Psoas muscle (tissue), 8 donors: Measurements from ENCODE around the gene FLRT2. TPM values are rescaled to one million over a fixed set of nuclear protein-coding genes. Genes with fewer than 3 reads are reported as not detected.
A peak's percentile ranks its signal among the peaks of the same experiment; 100 is the strongest.

Experiments
- ATAC-seq, 4 donors: fragments of 200-7000 bp; cut with Tn5 transposase; one replicate each; pipeline ENCODE4 v1.9.1; 2020; ENCODE audit warnings: moderate library complexity in 3 of 4, mild to moderate bottlenecking in 2 of 4
- DNase-seq, 2 donors: peaks; one replicate each; pipeline ENCODE4 v3.0.0-alpha.2; 2020
- H3K27ac ChIP-seq: fragments of 200-600 bp; one replicate; pipeline ENCODE4 v1.8.0; 2022
- H3K27me3 ChIP-seq, 3 donors: fragments of 200-600 bp in 1 of 3; one replicate each; pipeline versions ENCODE4 v1.6.1 to v1.8.0; 2013 to 2022; ENCODE audit warnings: low read length in 2 of 3, mild to moderate bottlenecking in 2 of 3, moderate library complexity in 1 of 3; ENCODE audit not compliant: insufficient read depth in 3 of 3
- H3K36me3 ChIP-seq, 2 donors: fragments of 200-600 bp in 1 of 2; one replicate each; pipeline versions ENCODE4 v1.6.1 to v1.8.0; 2013 to 2022; ENCODE audit warnings: low read depth in 1 of 2, mild to moderate bottlenecking in 1 of 2, moderate library complexity in 1 of 2; ENCODE audit not compliant: insufficient read depth in 1 of 2
- H3K4me1 ChIP-seq: fragments of 200-600 bp; one replicate; pipeline ENCODE4 v1.8.0; 2022
- H3K4me3 ChIP-seq: fragments of 200-600 bp; one replicate; pipeline ENCODE4 v1.8.0; 2022; ENCODE audit warnings: mild to moderate bottlenecking
- H3K9me3 ChIP-seq: fragments of 200-600 bp; one replicate; pipeline ENCODE4 v1.8.0; 2022
- WGBS, 3 donors: extraction: QIAGEN DNeasy Blood & Tissue Kit; methylation state at CpG; one replicate each; pipeline versions ENCODE4 v1.1.6 to v1.1.7; 2013; 5-methylcytosine and 5-hydroxymethylcytosine counted together
- intact Hi-C, 2 donors: fragments of 100-400 bp; cut with DNase I; formaldehyde crosslinking; loops; one replicate each; pipeline versions ENCODE4 v1.11.0 to v1.14.2; 2022
- polyA plus RNA-seq, 3 donors: library from polyadenylated mRNA; stranded (reverse); fragments of 200-250 nt; gene quantifications; one replicate each; pipeline ENCODE4 v1.2.3, GENCODE V29; 2013
- total RNA-seq, 4 donors: library from RNA; stranded (reverse); fragmentation: NEBNext Ultra II Directional in 2 of 4; extraction: Animal tissue kit (Norgen Biotek cat#: 25700) in 2 of 4; gene quantifications; one replicate each; pipeline versions ENCODE4 v1.2.1 to v1.2.4, GENCODE V29; 2021 to 2023
- TF ChIP-seq, protein P1 (sequence below): fragments of 200-600 bp; IDR thresholded peaks from one replicate; pipeline ENCODE4 v1.8.0; 2022; ENCODE audit warnings: antibody characterized with exemption
- donor health status: healthy with polysubstance abuse.
- donor health status: DM: no; HTN: no; CAD: no; lungs with moderate emphysema.
- donor health status: Bipolar disorder and iron deficiency.
- donor health status: healthy.
- donor health status: DM: yes; HTN: yes; CAD: no.
- donor health status: DM: no; HTN: no; CAD: no.
- donor health status: DM: no; HTN: no; CAD: no.
- donor health status: DM: yes; HTN: yes; CAD: no.

The FLRT2 gene
- total and polyA plus RNA-seq, 7 donors, result 1.3 to 10.2 (median 2.4) TPM

DNA sequence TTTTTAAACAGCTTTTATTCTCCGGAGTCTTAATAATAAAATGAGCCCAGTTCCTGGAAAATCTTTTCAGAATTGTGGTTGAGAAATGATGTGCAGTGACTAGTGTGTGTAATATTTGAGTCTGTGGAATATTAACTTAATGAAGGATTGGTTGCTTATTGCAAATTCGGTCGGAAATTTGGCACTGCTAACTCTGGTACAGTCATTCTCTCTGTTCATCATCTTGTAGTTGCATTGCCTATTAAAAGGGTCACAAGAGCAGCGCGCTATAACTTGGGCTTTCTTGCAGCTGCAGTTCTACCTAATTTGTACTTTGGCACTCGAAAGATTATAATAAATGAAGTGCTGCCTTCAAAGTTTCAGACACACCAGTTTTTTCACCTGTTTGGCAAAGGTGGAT, 146.0 kb downstream of the FLRT2 start:
- WGBS, 3 donors, result 40 to 59% (median 46%) methylated on average over 6 of the region's 6 CpGs
- H3K4me3 ChIP-seq, result no peak overlapping the region
- no peaks in the 10 kb centered on the region for H3K4me1 ChIP-seq
- TF ChIP-seq, protein P1, sequence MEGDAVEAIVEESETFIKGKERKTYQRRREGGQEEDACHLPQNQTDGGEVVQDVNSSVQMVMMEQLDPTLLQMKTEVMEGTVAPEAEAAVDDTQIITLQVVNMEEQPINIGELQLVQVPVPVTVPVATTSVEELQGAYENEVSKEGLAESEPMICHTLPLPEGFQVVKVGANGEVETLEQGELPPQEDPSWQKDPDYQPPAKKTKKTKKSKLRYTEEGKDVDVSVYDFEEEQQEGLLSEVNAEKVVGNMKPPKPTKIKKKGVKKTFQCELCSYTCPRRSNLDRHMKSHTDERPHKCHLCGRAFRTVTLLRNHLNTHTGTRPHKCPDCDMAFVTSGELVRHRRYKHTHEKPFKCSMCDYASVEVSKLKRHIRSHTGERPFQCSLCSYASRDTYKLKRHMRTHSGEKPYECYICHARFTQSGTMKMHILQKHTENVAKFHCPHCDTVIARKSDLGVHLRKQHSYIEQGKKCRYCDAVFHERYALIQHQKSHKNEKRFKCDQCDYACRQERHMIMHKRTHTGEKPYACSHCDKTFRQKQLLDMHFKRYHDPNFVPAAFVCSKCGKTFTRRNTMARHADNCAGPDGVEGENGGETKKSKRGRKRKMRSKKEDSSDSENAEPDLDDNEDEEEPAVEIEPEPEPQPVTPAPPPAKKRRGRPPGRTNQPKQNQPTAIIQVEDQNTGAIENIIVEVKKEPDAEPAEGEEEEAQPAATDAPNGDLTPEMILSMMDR, result no peak
- DNase-seq, result no peak
- intact Hi-C loops, result loop anchor here in 1 of 2 donors (2.0 kb wide), 1 partner anchor 19 kb away; no protein-coding TSS in a partner anchor
- H3K27me3 ChIP-seq, result no peaks in the 10 kb centered on the region
- no peaks in the 10 kb centered on the region for H3K9me3 ChIP-seq
- ATAC-seq, result no peak
- H3K36me3 ChIP-seq, result no peaks in the 10 kb centered on the region
- H3K27ac ChIP-seq, result no peak overlapping the region

DNA sequence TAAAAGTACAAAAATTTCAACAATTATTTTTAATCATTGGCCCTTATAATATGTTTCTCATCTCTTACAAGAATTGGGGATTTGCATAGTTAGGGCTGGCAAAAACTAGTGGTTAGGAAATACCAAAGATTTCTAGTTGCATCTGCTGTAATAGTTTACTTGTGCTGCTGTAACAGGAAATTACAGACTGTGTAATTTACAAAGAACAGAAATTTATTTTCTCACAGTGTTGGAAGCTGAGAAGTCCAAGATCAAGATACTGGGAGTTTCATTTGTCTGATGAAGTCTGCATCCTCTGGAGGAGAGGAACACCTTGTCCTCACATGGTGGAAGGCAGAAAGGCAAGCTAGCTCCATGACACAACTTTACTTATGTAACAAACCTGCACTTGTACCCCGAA, 157.0 kb downstream of the FLRT2 start:
- WGBS, 3 donors, result 32 to 68% (median 39%) methylated on average over 1 of the region's 1 CpG
- no peaks in the 10 kb centered on the region for H3K27me3 ChIP-seq
- intact Hi-C loops, result no loop called here
- H3K4me3 ChIP-seq, result no peak overlapping the region
- no peaks in the 10 kb centered on the region for H3K36me3 ChIP-seq
- H3K9me3 ChIP-seq, result no peaks in the 10 kb centered on the region
- TF ChIP-seq, protein P1, result no peak
- no peak overlapping the region for H3K27ac ChIP-seq
- DNase-seq (no peak), ATAC-seq (no peak)
- no peaks in the 10 kb centered on the region for H3K4me1 ChIP-seq

DNA sequence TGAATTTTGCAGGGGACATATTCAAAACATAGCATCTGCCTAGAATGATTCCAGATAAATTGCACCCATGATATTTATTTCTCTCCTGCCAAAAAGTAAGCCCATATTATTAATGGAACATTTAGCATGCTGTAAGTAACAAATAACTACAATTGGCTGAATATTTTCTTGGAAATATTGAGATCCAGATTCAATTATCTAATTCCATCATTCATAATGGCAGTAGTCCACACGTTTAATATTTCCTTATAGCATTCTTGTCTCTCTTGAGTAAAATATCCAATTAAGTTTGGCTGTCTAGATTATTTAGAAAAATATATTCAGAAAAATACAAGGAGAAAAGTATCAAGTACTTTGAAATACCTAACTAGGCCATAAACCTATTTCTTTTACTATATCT, 157.5 kb downstream of the FLRT2 start:
- intact Hi-C loops, result no loop called here
- Histone ChIP-seq H3K9me3 (no peaks in the 10 kb centered on the region), H3K27ac (no peak overlapping the region), H3K36me3 (no peaks in the 10 kb centered on the region), H3K27me3 (no peaks in the 10 kb centered on the region), H3K4me3 (no peak overlapping the region), H3K4me1 (no peaks in the 10 kb centered on the region)
- TF ChIP-seq, protein P1, result no peak
- ATAC-seq (no peak), DNase-seq (no peak)
- 45 to 55% (median 49%) methylated on average over 1 of the region's 1 CpG for WGBS, 3 donors

DNA sequence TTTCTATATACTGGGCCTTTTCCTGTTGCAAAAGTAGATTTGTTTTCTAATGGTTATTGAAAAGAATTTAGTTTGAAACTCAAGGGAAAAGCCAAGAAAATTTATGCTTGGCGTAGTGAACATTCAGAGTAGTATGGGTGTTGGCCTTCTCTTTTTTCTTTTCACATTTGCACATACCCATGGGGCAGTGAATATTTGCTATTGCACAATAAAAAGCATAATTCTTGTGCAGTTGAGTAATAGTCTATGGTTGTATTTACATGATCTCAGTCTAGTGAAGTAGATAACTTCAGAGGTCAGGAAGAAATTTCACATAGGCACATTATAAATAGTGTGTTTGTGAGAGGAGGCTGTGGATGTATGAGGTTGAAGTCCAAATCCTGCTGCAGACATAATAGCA, 158.1 kb downstream of the FLRT2 start:
- DNase-seq (no peak), ATAC-seq (peak in 1 of 4 donors; percentile 41)
- Histone ChIP-seq H3K4me3 (no peak overlapping the region), H3K4me1 (no peaks in the 10 kb centered on the region), H3K27ac (no peak overlapping the region), H3K36me3 (no peaks in the 10 kb centered on the region), H3K27me3 (no peaks in the 10 kb centered on the region), H3K9me3 (no peaks in the 10 kb centered on the region)
- TF ChIP-seq, protein P1, result no peak
- intact Hi-C loops, result no loop called here
- WGBS, 3 donors, result 83 to 91% (median 84%) methylated on average over 1 of the region's 1 CpG

DNA sequence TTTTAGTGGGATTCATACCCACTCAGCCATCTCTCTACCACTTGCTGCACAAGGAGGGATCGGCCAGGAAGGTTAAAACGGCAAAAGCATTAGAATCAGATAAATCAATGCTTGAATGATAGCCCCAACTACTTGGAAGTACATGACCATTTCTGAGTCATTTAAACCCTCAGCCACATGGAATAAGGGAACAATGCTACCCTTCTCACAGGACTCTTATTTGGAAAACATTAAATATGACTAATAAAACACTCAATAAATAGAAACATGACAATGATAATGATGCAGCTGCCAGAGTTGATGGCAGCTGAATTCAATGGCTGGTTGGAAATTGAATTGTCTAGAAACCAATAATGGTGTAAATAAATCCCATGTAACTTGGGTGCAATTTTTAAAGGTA, 165.4 kb downstream of the FLRT2 start:
- TF ChIP-seq, protein P1, result no peak
- Histone ChIP-seq H3K4me3 (no peak overlapping the region), H3K9me3 (no peaks in the 10 kb centered on the region), H3K36me3 (no peaks in the 10 kb centered on the region), H3K4me1 (no peaks in the 10 kb centered on the region), H3K27me3 (no peaks in the 10 kb centered on the region), H3K27ac (no peak overlapping the region)
- ATAC-seq, result no peak
- no peak for DNase-seq
- intact Hi-C loops, result no loop called here
- WGBS, 3 donors, result 79 to 86% (median 82%) methylated on average over 2 of the region's 2 CpGs
